WERI-Rb-1 (cell line): ENCODE data around the gene SOBP.
"Not testable (repeated sequence)": the region's sequence is repeated elsewhere in the genome, so short reads cannot be mapped to it uniquely, and the experiment has no call there.

ENCODE experiments used
- DNase-seq: peaks from one replicate; pipeline ENCODE4 v3.0.0-alpha.2; 2020
- H3K27ac ChIP-seq: fragments of 250-450 bp; sonication (Bioruptor Pico); 2 replicates; pipeline ENCODE4 v1.5.1; 2020; ENCODE audit warnings: mild to moderate bottlenecking, moderate library complexity
- H3K27me3 ChIP-seq: fragments of 250-450 bp; sonication (Bioruptor Pico); 2 replicates; pipeline ENCODE4 v1.5.1; 2021; ENCODE audit warnings: mild to moderate bottlenecking, low read depth, moderate library complexity; ENCODE audit not compliant: insufficient read depth, severe bottlenecking
- H3K36me3 ChIP-seq: fragments of 250-450 bp; sonication (Bioruptor Pico); 2 replicates; pipeline ENCODE4 v1.5.1; 2020; ENCODE audit warnings: mild to moderate bottlenecking, moderate library complexity
- H3K4me3 ChIP-seq: 2 replicates; pipeline ENCODE4 v1.5.1; 2011; ENCODE audit warnings: low read depth, mild to moderate bottlenecking, control low read depth, low read length
- H3K9me3 ChIP-seq: fragments of 250-450 bp; sonication (Bioruptor Pico); 2 replicates; pipeline ENCODE4 v1.5.1; 2021; ENCODE audit warnings: mild to moderate bottlenecking, moderate library complexity; ENCODE audit not compliant: severe bottlenecking
- TF ChIP-seq, protein P1 (sequence below): IDR thresholded peaks from 2 replicates; pipeline ENCODE4 v1.5.1; 2011; ENCODE audit warnings: low read depth, mild to moderate bottlenecking, control low read depth, inconsistent platforms, low read length

SOBP gene

GRCh38 chr6:107547451-107547840 lies 57.5 kb downstream of the SOBP start:
- no peak overlapping the region for H3K27ac ChIP-seq
- H3K36me3 ChIP-seq, result no peaks in the 10 kb centered on the region
- TF ChIP-seq, protein P1, sequence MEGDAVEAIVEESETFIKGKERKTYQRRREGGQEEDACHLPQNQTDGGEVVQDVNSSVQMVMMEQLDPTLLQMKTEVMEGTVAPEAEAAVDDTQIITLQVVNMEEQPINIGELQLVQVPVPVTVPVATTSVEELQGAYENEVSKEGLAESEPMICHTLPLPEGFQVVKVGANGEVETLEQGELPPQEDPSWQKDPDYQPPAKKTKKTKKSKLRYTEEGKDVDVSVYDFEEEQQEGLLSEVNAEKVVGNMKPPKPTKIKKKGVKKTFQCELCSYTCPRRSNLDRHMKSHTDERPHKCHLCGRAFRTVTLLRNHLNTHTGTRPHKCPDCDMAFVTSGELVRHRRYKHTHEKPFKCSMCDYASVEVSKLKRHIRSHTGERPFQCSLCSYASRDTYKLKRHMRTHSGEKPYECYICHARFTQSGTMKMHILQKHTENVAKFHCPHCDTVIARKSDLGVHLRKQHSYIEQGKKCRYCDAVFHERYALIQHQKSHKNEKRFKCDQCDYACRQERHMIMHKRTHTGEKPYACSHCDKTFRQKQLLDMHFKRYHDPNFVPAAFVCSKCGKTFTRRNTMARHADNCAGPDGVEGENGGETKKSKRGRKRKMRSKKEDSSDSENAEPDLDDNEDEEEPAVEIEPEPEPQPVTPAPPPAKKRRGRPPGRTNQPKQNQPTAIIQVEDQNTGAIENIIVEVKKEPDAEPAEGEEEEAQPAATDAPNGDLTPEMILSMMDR, result no peak
- no peaks in the 10 kb centered on the region for H3K27me3 ChIP-seq
- no peak overlapping the region for H3K4me3 ChIP-seq
- DNase-seq, result no peak
- H3K9me3 ChIP-seq, result no peaks in the 10 kb centered on the region

- Histone ChIP-seq H3K4me3 (no peak overlapping the region), H3K27ac (no peak overlapping the region)
Observed at GRCh38 chr6:107550241-107550840, 60.4 kb downstream of the SOBP start.

DNA sequence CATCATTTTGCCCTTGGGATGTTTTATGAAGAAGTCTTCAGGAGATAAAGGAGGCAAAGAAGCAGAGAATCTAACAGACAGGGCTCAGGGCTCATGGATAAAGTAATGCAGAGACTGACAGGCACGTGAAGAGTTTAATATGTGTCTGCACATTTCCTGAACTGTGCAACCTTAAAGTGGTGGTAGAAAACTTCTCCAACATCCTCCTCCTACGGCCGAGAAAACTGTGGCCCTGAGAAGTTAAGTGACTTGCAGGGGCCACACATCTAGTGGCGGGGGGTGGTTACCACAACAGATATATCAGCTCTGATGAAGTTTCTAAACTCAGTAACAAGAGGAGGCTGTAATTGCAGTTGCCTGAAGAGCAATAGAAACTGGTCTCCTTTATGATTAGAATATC lies 61.0 kb downstream of the SOBP start:
- TF ChIP-seq, protein P1, result no peak

More at GRCh38 chr6:107550241-107550840, 60.4 kb downstream of the SOBP start:
- Histone ChIP-seq H3K27me3 (no peaks in the 10 kb centered on the region), H3K9me3 (no peaks in the 10 kb centered on the region), H3K36me3 (no peaks in the 10 kb centered on the region)
- TF ChIP-seq, protein P1, result no peak
- no peak for DNase-seq

GRCh38 chr6:107553121-107553520 lies 63.2 kb downstream of the SOBP start:
- not testable (repeated sequence) for H3K27me3 ChIP-seq, H3K36me3 ChIP-seq, H3K4me3 ChIP-seq, H3K9me3 ChIP-seq, H3K27ac ChIP-seq, DNase-seq

More for the DNA sequence above, 61.0 kb downstream of the SOBP start:
- H3K9me3 ChIP-seq, result no peaks in the 10 kb centered on the region
- DNase-seq, result no peak
- H3K4me3 ChIP-seq, result no peak overlapping the region
- no peak overlapping the region for H3K27ac ChIP-seq
- H3K36me3 ChIP-seq, result no peaks in the 10 kb centered on the region
- H3K27me3 ChIP-seq, result no peaks in the 10 kb centered on the region

GRCh38 chr6:107554326-107554725 lies 64.4 kb downstream of the SOBP start:
- Histone ChIP-seq H3K36me3 (no peaks in the 10 kb centered on the region), H3K4me3 (no peak overlapping the region), H3K9me3 (no peaks in the 10 kb centered on the region), H3K27me3 (no peaks in the 10 kb centered on the region), H3K27ac (no peak overlapping the region)
- no peak for DNase-seq
- TF ChIP-seq, protein P1, result no peak

GRCh38 chr6:107554918-107555317 lies 65.0 kb downstream of the SOBP start:
- Histone ChIP-seq H3K36me3 (no peaks in the 10 kb centered on the region), H3K27me3 (no peaks in the 10 kb centered on the region), H3K4me3 (no peak overlapping the region), H3K9me3 (no peaks in the 10 kb centered on the region), H3K27ac (no peak overlapping the region)
- TF ChIP-seq, protein P1, result no peak
- no peak for DNase-seq
